HG03135 (cell line): ENCODE data around the gene MAD1L1.
"Not testable (repeated sequence)": the region's sequence is repeated elsewhere in the genome, so short reads cannot be mapped to it uniquely, and the experiment has no call there.

Experiments
- ATAC-seq: cut with Tn5 transposase; IDR thresholded peaks from one replicate; pipeline ENCODE4 v1.9.1; 2021; ENCODE audit warnings: mild to moderate bottlenecking, moderate library complexity; ENCODE audit not compliant: unreplicated experiment

Gene MAD1L1

GRCh38 chr7:1936531-1937251 is 296.1 kb downstream of the MAD1L1 start:
- ATAC-seq = no peak

GRCh38 chr7:1936006-1936310 is 296.8 kb downstream of the MAD1L1 start:
- no peak for ATAC-seq

DNA sequence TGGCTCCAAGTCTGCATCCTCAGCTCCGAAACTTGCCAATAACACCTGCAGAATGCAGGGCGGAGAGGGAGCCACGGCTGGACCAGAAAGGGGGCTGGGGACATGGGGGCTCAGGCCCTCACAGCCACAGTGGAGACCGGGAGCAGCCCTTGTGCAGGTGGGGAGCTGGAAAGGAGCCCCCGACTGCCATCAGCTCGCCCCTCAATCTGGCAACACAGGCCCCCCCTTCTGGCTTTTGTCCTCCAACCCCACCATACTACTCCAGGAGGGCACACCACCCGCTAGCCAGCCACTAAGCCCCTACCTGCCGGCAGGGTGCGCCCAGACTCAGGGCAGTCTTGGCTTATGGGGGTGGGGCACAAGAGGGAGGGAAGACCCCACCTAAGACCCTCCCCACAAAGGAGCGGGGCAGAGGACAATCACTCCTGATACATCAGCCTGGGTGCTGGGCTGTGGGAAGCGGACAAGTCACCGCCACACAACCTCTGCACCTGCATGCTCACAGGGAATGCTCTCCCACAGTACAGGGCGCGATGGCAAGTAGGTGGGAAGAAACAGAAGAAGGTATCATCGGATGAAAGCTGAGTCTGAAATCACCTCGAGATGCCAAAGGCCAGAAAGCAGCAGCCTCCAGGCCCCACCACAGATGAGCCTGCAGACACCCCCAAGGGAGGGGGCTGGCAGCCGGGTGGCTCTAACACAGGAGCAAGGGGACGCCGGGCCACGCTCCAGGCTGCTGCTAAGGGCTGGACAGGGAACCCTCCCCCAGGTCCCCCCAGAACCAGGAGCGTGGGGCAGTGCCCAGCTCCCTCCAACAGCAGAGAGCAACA is 297.4 kb downstream of the MAD1L1 start:
- no peak for ATAC-seq

GRCh38 chr7:1934756-1935155 is 298.0 kb downstream of the MAD1L1 start:
- no peak for ATAC-seq

DNA sequence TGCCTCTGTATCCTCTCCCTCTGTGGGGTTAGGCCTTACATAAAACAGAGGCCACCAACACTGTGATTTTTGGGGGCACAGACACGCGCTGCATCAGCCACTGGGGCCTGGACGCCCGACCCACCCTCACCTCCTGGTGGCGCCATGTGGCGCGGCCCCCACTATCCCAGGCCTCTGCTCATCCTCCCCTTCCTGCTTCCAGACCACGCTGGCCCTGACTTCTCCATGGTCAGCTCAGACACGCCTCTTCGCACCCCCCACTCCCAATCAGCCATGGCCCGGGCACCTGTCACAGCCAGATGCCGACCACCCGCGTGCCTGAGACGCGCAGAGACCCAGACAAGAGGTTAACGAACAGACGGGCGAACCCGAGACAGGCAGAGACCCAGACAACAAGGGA is 298.7 kb downstream of the MAD1L1 start:
- ATAC-seq = no peak

- no peak for ATAC-seq
Observed at GRCh38 chr7:1933066-1933750, 299.5 kb downstream of the MAD1L1 start.

- no peak for ATAC-seq
Observed at GRCh38 chr7:1931951-1932270, 300.8 kb downstream of the MAD1L1 start.

DNA sequence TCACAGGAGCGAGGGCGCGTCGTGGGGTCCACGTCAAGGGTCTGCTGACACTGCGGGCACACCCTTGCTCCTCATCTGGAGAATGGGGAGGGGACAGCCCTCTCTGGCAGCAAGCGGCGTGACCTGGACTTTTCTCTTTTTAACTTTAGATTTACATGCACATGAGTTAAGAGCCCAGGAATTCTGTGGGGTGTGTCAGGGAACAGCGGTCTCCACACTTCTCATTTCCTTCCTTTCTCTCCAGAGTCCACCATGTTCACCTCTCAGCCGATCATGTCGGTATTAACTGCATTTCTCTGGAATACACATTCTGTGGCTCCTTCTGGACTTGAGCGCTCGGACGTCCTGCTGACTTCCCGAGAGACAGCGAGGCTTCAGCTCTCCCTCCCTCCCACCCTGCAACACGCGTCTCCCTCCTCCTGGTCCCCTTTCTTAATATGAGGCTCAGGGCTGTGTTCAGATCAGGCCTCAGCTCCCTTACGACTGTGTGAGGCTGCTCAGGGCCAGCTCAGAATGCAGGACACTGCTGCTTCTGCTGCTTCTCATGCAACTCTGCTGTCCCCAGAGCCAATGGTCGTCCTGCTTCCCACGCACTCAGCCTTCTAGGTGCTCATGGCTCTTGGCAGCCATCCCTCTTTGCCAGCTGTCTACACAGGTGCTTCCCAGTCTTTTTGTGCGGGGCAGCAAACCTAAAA is 301.3 kb downstream of the MAD1L1 start:
- ATAC-seq = no peak

GRCh38 chr7:1930381-1931065 is 302.2 kb downstream of the MAD1L1 start:
- no peak for ATAC-seq

GRCh38 chr7:1929349-1929925 is 303.3 kb downstream of the MAD1L1 start:
- not testable (repeated sequence) for ATAC-seq

- no peak for ATAC-seq
Observed at GRCh38 chr7:1928645-1929348, 303.9 kb downstream of the MAD1L1 start.

- ATAC-seq = no peak
Observed at GRCh38 chr7:1927937-1928644, 304.7 kb downstream of the MAD1L1 start.

GRCh38 chr7:1926908-1927306 is 305.8 kb downstream of the MAD1L1 start:
- no peak for ATAC-seq

DNA sequence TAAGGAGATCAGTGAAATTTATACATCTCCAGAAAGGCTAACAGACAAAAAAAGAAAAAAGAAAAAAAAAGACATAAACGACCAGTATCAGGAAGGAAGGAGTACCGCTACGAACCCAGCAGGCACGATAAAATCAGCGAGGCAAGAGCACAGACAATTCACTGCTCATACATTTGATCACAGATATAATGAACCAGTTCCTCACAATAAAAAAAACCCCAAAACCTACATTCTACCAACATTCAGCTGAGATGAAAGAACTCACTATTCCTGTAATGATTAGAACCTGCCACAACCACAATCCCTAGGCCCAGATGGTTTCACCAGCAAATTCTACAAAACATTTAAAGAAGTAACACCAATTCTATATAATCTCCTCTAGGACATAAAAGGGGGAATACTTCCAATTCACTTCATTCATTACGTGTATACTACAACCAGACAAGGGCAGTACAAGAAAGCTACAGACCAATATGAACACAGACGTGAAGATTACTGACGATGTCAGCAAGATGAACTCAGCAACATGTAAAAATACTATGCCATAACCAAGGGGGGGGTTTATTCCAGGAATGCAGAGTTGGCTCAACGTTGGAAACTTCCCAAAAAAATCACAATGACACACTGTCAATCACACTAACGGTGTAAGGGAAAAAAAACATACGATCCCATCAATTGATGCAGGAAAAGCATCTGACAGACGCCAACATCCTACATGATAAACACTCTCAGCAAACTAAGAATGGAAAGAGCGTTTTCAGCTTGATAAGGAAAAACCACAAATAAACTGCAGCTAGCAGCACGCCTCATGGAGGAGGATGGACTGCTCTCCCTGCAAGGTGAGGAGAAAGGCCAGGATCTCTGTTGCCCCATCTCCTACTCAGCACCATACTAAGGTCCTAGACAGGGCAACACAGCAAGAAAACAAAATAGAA is 306.5 kb downstream of the MAD1L1 start:
- ATAC-seq = no peak

DNA sequence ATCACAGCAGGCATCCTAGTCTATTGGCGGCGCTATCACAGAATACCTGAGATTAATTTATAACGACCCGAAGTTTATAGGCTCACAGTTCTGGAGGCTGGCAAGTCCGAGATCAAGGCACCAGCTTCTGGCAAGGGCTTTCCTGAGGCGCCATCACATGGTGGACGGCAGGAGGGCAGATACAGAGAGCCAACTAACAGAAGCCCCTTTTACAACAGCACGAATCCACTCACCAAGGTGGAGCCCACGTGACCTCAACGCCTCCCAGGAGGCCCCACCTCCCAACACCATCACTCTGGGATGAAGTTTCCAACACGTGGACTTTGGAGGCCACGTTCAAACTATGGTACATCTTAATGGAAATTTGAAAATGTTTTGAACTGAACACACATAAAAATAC is 307.4 kb downstream of the MAD1L1 start:
- ATAC-seq = no peak

- ATAC-seq = no peak
Observed at GRCh38 chr7:1924258-1924817, 308.4 kb downstream of the MAD1L1 start.

- ATAC-seq = no peak
Observed at GRCh38 chr7:1923409-1924257, 309.1 kb downstream of the MAD1L1 start.
